Sigmoid colon (tissue), 4 donors: ENCODE results near the gene AQP11.
"Not testable (repeated sequence)": the region's sequence is repeated elsewhere in the genome, so short reads cannot be mapped to it uniquely, and the experiment has no call there.

ENCODE experiments used
- POLR2A ChIP-seq, 2 donors: fragments of 450-650 bp; IDR thresholded peaks; one replicate each; pipeline ENCODE4 v1.6.1; 2016; ENCODE audit warnings: antibody characterized with exemption in 2 of 2, mild to moderate bottlenecking in 2 of 2, moderate library complexity in 2 of 2
- POLR2AphosphoS5 ChIP-seq, 4 donors: sonication (generic); formaldehyde crosslinking; IDR thresholded peaks; one replicate each; pipeline ENCODE4 v1.6.1; 2017; ENCODE audit warnings: antibody characterized with exemption in 4 of 4
- TF ChIP-seq, protein P1 (sequence below), 4 experiments: fragments of 450-650 bp in 3 of 4; fragments of 200-600 bp in 1 of 4; IDR thresholded peaks; one replicate each; pipeline ENCODE4 v1.5.1; 2016 to 2019; ENCODE audit warnings: antibody characterized with exemption in 4 of 4, mild to moderate bottlenecking in 3 of 4, moderate library complexity in 2 of 4

DNA sequence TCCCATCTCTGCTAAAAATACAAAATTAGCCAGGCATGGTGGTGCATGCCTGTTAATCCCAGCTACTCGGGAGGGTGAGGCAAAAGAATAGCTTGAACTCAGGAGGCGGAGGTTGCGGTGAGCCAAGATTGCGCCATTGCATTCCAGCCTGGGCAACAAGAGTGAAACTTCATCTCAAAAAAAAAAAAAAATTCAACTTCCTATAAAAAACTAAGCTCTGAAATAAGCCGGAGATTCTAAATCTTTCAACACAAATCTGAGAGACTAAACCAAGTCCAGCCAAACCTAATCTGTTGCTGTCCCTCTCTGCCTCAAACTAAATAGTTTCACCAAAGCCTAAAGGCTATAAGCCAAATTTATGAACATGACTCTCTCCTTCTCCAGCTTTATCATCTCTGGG lies 44.2 kb downstream of the AQP11 start:
- TF ChIP-seq, protein P1, sequence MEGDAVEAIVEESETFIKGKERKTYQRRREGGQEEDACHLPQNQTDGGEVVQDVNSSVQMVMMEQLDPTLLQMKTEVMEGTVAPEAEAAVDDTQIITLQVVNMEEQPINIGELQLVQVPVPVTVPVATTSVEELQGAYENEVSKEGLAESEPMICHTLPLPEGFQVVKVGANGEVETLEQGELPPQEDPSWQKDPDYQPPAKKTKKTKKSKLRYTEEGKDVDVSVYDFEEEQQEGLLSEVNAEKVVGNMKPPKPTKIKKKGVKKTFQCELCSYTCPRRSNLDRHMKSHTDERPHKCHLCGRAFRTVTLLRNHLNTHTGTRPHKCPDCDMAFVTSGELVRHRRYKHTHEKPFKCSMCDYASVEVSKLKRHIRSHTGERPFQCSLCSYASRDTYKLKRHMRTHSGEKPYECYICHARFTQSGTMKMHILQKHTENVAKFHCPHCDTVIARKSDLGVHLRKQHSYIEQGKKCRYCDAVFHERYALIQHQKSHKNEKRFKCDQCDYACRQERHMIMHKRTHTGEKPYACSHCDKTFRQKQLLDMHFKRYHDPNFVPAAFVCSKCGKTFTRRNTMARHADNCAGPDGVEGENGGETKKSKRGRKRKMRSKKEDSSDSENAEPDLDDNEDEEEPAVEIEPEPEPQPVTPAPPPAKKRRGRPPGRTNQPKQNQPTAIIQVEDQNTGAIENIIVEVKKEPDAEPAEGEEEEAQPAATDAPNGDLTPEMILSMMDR (IDR thresholded peaks at IDR 0.05) = not testable (repeated sequence)
- not testable (repeated sequence) for TF ChIP-seq POLR2A, POLR2AphosphoS5 (IDR thresholded peaks at IDR 0.05)
